Epidermal melanocyte (primary cell): ENCODE data around the gene GABRA5.
"Not testable (repeated sequence)": the region's sequence is repeated elsewhere in the genome, so short reads cannot be mapped to it uniquely, and the experiment has no call there.

ENCODE experiments used
- DNase-seq: peaks from one replicate; pipeline ENCODE4 v3.0.0; 2011; ENCODE audit warnings: low spot score; ENCODE audit not compliant: insufficient read length

The GABRA5 gene

GRCh38 chr15:26875476-26875850 is 8.6 kb downstream of the GABRA5 start:
- DNase-seq, result no peak

GRCh38 chr15:26877831-26878230 is 11.0 kb downstream of the GABRA5 start:
- DNase-seq, result no peak

- peak; percentile 44 for DNase-seq
These were observed 12.8 kb downstream of the GABRA5 start for GRCh38 chr15:26879706-26880105.

- no peak for DNase-seq
These were observed 15.2 kb downstream of the GABRA5 start for GRCh38 chr15:26882112-26882511.

- no peak for DNase-seq
These were observed 15.9 kb downstream of the GABRA5 start for GRCh38 chr15:26882616-26883365.

- no peak for DNase-seq
These were observed 16.6 kb downstream of the GABRA5 start for GRCh38 chr15:26883466-26883865.

GRCh38 chr15:26886566-26886965 is 19.7 kb downstream of the GABRA5 start:
- no peak for DNase-seq

- no peak for DNase-seq
These were observed 21.2 kb downstream of the GABRA5 start for GRCh38 chr15:26887926-26888666.

GRCh38 chr15:26888761-26889160 is 21.9 kb downstream of the GABRA5 start:
- no peak for DNase-seq

- peak; percentile 48 for DNase-seq
These were observed 22.5 kb downstream of the GABRA5 start for GRCh38 chr15:26889298-26889898.

- no peak for DNase-seq
These were observed 23.6 kb downstream of the GABRA5 start for GRCh38 chr15:26890451-26890850.

- no peak for DNase-seq
These were observed 24.1 kb downstream of the GABRA5 start for GRCh38 chr15:26890988-26891387.

- peak; percentile 68 for DNase-seq
These were observed 24.8 kb downstream of the GABRA5 start for GRCh38 chr15:26891448-26892181.

GRCh38 chr15:26892182-26892518 is 25.3 kb downstream of the GABRA5 start:
- no peak for DNase-seq

GRCh38 chr15:26892678-26893077 is 25.8 kb downstream of the GABRA5 start:
- DNase-seq, result no peak

GRCh38 chr15:26893351-26894065 is 26.6 kb downstream of the GABRA5 start:
- DNase-seq, result no peak

GRCh38 chr15:26894181-26894580 is 27.3 kb downstream of the GABRA5 start:
- no peak for DNase-seq

- DNase-seq, result not testable (repeated sequence)
These were observed 28.5 kb downstream of the GABRA5 start for GRCh38 chr15:26895346-26895745.

GRCh38 chr15:26899658-26900057 is 32.8 kb downstream of the GABRA5 start:
- DNase-seq, result no peak

GRCh38 chr15:26901041-26901440 is 34.2 kb downstream of the GABRA5 start:
- DNase-seq, result no peak

GRCh38 chr15:26910715-26911114 is 43.9 kb downstream of the GABRA5 start:
- DNase-seq, result no peak
